SK-N-SH treated with all-trans-retinoic acid at 6 μM for 48 hours (cell line): Measurements from ENCODE around the gene LAMA1.

Experiments used
- ATAC-seq: fragments of 200-7000 bp; cut with Tn5 transposase; 3 replicates; pipeline ENCODE4 v1.9.1; 2020; ENCODE audit warnings: mild to moderate bottlenecking, moderate library complexity
- ARNTL ChIP-seq: fragments of 450-650 bp; formaldehyde crosslinking; IDR thresholded peaks from 2 replicates; pipeline ENCODE4 v1.5.0; 2020; ENCODE audit warnings: low read depth, mild to moderate bottlenecking, moderate library complexity, borderline replicate concordance
- BACH2 ChIP-seq: fragments of 250-450 bp; sonication (Bioruptor Pico); IDR thresholded peaks from 2 replicates; pipeline ENCODE4 v1.9.0; 2021; ENCODE audit warnings: mild to moderate bottlenecking, borderline replicate concordance
- CREB5 ChIP-seq: fragments of 250-450 bp; sonication (Bioruptor Pico); IDR thresholded peaks from 2 replicates; pipeline ENCODE4 v1.5.1; 2020; ENCODE audit warnings: low read depth, mild to moderate bottlenecking, moderate library complexity
- CSDC2 ChIP-seq: fragments of 250-450 bp; sonication (Bioruptor Pico); IDR thresholded peaks from 2 replicates; pipeline ENCODE4 v1.5.0; 2020; ENCODE audit warnings: mild to moderate bottlenecking, moderate library complexity
- ESRRG ChIP-seq: fragments of 250-450 bp; sonication (Bioruptor Pico); IDR thresholded peaks from 2 replicates; pipeline ENCODE4 v1.6.1; 2021; ENCODE audit warnings: mild to moderate bottlenecking
- GLIS3 ChIP-seq: fragments of 250-450 bp; sonication (Bioruptor Pico); IDR thresholded peaks from 2 replicates; pipeline ENCODE4 v1.5.0; 2020; ENCODE audit warnings: mild to moderate bottlenecking, moderate library complexity
- ISL1 ChIP-seq: fragments of 250-450 bp; sonication (Bioruptor Pico); IDR thresholded peaks from 2 replicates; pipeline ENCODE4 v2.1.2; 2022; ENCODE audit warnings: mild to moderate bottlenecking, moderate library complexity
- OSR1 ChIP-seq: fragments of 250-450 bp; sonication (Bioruptor Pico); IDR thresholded peaks from 2 replicates; pipeline ENCODE4 v1.8.0; 2022; ENCODE audit warnings: moderate library complexity, mild to moderate bottlenecking, inconsistent platforms
- PATZ1 ChIP-seq: fragments of 250-450 bp; sonication (Bioruptor Pico); IDR thresholded peaks from 2 replicates; pipeline ENCODE4 v1.8.0; 2020; ENCODE audit warnings: mild to moderate bottlenecking, moderate library complexity, borderline replicate concordance
- POU6F1 ChIP-seq: fragments of 250-450 bp; sonication (Bioruptor Pico); IDR thresholded peaks from 2 replicates; pipeline ENCODE4 v1.8.0; 2021; ENCODE audit warnings: low read depth, mild to moderate bottlenecking, moderate library complexity, borderline replicate concordance
- PPARA ChIP-seq: fragments of 250-450 bp; sonication (Bioruptor Pico); IDR thresholded peaks from 2 replicates; pipeline ENCODE4 v1.5.0; 2020; ENCODE audit warnings: mild to moderate bottlenecking, borderline replicate concordance
- RARB ChIP-seq: fragments of 250-450 bp; sonication (Bioruptor Pico); IDR thresholded peaks from 2 replicates; pipeline ENCODE4 v1.8.0; 2021; ENCODE audit warnings: mild to moderate bottlenecking, moderate library complexity
- SNAI2 ChIP-seq: fragments of 250-450 bp; sonication (Bioruptor Pico); IDR thresholded peaks from 2 replicates; pipeline ENCODE4 v1.5.0; 2020; ENCODE audit warnings: mild to moderate bottlenecking, moderate library complexity
- TCF4 ChIP-seq: fragments of 250-450 bp; sonication (Bioruptor Pico); IDR thresholded peaks from 2 replicates; pipeline ENCODE4 v1.8.0; 2021; ENCODE audit warnings: mild to moderate bottlenecking, moderate library complexity, borderline replicate concordance
- TOX ChIP-seq: fragments of 250-450 bp; sonication (Bioruptor Pico); IDR thresholded peaks from 2 replicates; pipeline ENCODE4 v1.8.0; 2021; ENCODE audit warnings: mild to moderate bottlenecking, moderate library complexity, borderline replicate concordance
- ZC3H10 ChIP-seq: fragments of 250-450 bp; sonication (Bioruptor Pico); IDR thresholded peaks from 2 replicates; pipeline ENCODE4 v1.5.1; 2021; ENCODE audit warnings: mild to moderate bottlenecking, moderate library complexity
- ZFP30 ChIP-seq: fragments of 450-650 bp; formaldehyde crosslinking; IDR thresholded peaks from 2 replicates; pipeline ENCODE4 v1.5.0; 2022; ENCODE audit warnings: mild to moderate bottlenecking, moderate library complexity
- ZNF565 ChIP-seq: fragments of 450-650 bp; formaldehyde crosslinking; conservative IDR thresholded peaks from 2 replicates; pipeline ENCODE4 v1.5.0; 2020; ENCODE audit warnings: low read depth, mild to moderate bottlenecking, moderate library complexity
- ZNF70 ChIP-seq: fragments of 450-650 bp; formaldehyde crosslinking; IDR thresholded peaks from 2 replicates; pipeline ENCODE4 v1.5.0; 2020; ENCODE audit warnings: mild to moderate bottlenecking, moderate library complexity
- ZNF8 ChIP-seq: fragments of 450-650 bp; formaldehyde crosslinking; IDR thresholded peaks from 2 replicates; pipeline ENCODE4 v1.5.0; 2020; ENCODE audit warnings: mild to moderate bottlenecking, moderate library complexity
- TF ChIP-seq, protein P1 (sequence below): fragments of 250-450 bp; sonication (Bioruptor Pico); IDR thresholded peaks from 2 replicates; pipeline ENCODE4 v1.5.0; 2020; ENCODE audit warnings: mild to moderate bottlenecking, moderate library complexity

LAMA1 gene

DNA sequence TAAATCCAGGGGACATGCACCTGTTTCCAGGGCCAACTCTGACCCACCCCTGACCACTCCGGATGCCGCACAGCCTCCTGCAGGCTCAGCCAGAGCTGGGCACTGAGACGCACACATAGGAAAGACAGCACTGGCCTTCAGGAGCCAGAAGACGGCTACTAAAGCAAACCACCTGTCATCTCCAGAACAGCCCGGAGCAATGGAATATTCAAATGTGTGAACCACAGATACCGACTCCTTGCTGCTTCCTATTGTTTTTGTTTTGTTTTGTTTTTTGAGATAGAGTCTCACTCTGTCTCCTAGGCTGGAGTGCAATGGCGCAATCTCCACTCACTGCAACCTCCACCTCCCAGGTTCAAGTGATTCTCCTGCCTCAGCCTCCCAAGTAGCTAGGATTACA is 94.0 kb downstream of the LAMA1 start:
- no peak for TF ChIP-seq GLIS3 (CRISPR knock-in tag)
- no peak for TF ChIP-seq PPARA (CRISPR knock-in tag)
- no peak for TF ChIP-seq SNAI2 (CRISPR knock-in tag)
- TF ChIP-seq ZFP30 (CRISPR knock-in tag), result no peak
- no peak for TF ChIP-seq ZC3H10
- no peak for ATAC-seq

GRCh38 chr18:7023063-7023580 is 94.5 kb downstream of the LAMA1 start:
- no peak for TF ChIP-seq TCF4 (CRISPR knock-in tag)
- TF ChIP-seq ESRRG (CRISPR knock-in tag), result no peak
- no peak for TF ChIP-seq RARB (CRISPR knock-in tag)
- no peak for TF ChIP-seq ZNF565 (CRISPR knock-in tag)
- TF ChIP-seq ARNTL (CRISPR knock-in tag), result no peak
- no peak for TF ChIP-seq POU6F1 (CRISPR knock-in tag)
- TF ChIP-seq TOX, result no peak
- no peak for TF ChIP-seq ZFP30 (CRISPR knock-in tag)
- no peak for TF ChIP-seq PPARA (CRISPR knock-in tag)
- TF ChIP-seq, protein P1, sequence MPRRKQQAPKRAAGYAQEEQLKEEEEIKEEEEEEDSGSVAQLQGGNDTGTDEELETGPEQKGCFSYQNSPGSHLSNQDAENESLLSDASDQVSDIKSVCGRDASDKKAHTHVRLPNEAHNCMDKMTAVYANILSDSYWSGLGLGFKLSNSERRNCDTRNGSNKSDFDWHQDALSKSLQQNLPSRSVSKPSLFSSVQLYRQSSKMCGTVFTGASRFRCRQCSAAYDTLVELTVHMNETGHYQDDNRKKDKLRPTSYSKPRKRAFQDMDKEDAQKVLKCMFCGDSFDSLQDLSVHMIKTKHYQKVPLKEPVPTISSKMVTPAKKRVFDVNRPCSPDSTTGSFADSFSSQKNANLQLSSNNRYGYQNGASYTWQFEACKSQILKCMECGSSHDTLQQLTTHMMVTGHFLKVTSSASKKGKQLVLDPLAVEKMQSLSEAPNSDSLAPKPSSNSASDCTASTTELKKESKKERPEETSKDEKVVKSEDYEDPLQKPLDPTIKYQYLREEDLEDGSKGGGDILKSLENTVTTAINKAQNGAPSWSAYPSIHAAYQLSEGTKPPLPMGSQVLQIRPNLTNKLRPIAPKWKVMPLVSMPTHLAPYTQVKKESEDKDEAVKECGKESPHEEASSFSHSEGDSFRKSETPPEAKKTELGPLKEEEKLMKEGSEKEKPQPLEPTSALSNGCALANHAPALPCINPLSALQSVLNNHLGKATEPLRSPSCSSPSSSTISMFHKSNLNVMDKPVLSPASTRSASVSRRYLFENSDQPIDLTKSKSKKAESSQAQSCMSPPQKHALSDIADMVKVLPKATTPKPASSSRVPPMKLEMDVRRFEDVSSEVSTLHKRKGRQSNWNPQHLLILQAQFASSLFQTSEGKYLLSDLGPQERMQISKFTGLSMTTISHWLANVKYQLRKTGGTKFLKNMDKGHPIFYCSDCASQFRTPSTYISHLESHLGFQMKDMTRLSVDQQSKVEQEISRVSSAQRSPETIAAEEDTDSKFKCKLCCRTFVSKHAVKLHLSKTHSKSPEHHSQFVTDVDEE (CRISPR knock-in tag), result no peak
- no peak for TF ChIP-seq ZNF70 (CRISPR knock-in tag)
- no peak for TF ChIP-seq BACH2
- no peak for TF ChIP-seq GLIS3 (CRISPR knock-in tag)
- no peak for TF ChIP-seq OSR1 (CRISPR knock-in tag)
- no peak for TF ChIP-seq ZC3H10
- TF ChIP-seq CREB5 (CRISPR knock-in tag), result no peak
- ATAC-seq, result no peak

DNA sequence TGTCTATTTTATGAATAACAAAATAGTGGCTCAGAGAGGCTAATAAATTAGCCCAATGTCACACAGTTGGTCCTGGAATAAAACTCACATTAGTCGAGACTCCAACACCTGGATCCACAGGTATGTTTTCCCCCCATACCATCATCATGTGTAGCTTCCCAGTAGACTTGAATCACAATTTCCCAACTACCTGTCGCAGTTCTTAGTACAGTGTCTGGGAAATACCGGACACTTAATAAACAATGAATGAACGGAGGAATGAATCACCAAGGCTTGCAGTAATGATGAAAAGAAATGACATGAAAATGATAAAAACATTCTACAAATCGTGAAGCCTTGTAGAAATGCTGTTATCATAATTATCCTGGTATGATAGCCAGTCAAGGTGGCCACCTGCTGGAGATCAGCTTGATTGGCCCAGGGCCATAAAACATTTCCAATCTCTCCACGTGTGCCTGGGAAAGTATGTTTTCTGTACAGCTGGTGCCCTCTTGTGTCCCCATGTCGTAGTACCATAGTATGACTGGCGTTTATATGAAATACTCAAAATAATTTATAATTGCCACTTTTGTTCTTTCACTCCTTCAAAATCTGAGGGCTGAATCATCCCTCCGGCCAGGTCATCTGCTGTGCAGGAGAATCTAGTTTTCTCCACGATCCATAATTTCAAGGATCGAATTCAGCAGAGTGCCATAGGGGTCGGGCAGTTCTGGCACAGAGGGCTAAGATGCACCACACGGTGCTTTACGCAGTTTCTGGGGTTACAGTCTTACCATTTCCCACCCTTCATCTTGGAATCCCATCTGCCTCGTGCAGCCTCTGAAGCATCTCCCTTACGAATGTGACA is 95.4 kb downstream of the LAMA1 start:
- TF ChIP-seq ESRRG (CRISPR knock-in tag), result no peak
- TF ChIP-seq ISL1 (CRISPR knock-in tag), result peak; percentile 36; the same call in 1 of the 2 replicates
- ATAC-seq, result peak; percentile 65; the same call in 2 of the 3 replicates

DNA sequence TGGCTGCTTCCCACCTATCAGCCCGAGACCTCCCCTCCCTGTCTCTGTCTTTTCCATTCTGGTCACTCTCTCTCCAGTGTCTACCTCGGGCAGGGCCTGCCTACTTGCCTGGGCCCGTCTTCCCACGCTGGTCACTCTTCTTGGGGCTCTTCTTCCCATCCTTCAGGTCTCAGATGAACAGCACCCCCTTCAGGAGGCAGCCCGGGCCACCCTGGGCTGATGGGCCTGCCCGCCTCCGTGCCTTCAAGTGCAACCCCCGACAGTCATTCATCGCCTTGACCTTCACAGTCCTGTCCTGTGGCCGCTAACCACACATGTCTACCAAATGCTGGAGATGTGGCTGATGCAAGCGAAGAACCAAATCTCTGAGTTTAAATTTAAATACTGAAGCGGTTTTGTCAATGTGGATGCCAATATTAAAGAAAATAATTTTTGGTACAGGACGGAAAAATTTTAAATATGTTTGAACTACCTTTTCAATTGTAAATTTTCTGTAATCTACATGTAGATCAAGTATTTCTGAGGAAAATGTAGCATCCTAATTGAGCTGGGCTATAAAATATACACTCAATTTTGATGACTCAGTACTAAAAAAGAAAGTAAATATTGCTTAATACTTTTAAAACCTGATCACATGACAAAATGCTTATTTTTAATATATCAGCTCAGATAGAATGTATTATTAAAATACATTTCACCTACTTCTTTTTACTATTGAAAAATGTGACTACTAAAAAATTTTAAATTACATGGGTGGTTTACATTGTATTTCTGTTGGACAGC is 96.4 kb downstream of the LAMA1 start:
- TF ChIP-seq ZC3H10 (no peak), ZNF70 (CRISPR knock-in tag) (no peak), ZNF565 (CRISPR knock-in tag) (no peak), ARNTL (CRISPR knock-in tag) (no peak), ISL1 (CRISPR knock-in tag) (no peak)
- no peak for ATAC-seq

- ATAC-seq, result no peak
- TF ChIP-seq ZNF565 (CRISPR knock-in tag) (no peak), CSDC2 (no peak), BACH2 (no peak), ISL1 (CRISPR knock-in tag) (no peak), OSR1 (CRISPR knock-in tag) (no peak), ZC3H10 (no peak), TOX (no peak), ZNF8 (CRISPR knock-in tag) (no peak), ZNF70 (CRISPR knock-in tag) (no peak), PATZ1 (CRISPR knock-in tag) (no peak), PPARA (CRISPR knock-in tag) (no peak)
- TF ChIP-seq, protein P1 (CRISPR knock-in tag), result no peak
Observed at GRCh38 chr18:7017013-7017412, 100.6 kb downstream of the LAMA1 start.
